ENCODE results near the gene EMCN.

Gene EMCN

DNA sequence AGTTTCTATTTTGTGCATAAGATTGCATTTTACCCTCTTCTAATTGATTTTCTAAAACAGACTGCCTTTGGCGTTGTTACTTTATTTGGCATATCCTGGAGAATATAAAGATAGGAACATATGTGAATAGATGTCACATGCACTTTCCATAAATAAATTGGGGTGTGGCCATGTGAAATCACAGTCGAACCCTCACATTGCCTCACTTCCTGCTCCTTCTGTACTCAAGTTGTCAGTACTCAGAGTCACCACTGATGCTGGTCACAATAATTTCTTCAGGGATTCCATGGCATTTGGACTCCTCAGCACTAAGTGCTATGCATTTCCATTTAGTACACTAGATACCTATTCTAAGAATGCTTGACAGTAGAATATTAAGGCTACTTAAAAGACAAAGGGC is 1.4 kb upstream of the EMCN start:
- CTCF ChIA-PET = no interaction called here
- TF ChIP-seq FOXM1 (IDR thresholded peaks at IDR 0.05; ENCODE audit: borderline replicate concordance) (no peak), ARNT (IDR thresholded peaks at IDR 0.05) (no peak), SP1 (IDR thresholded peaks at IDR 0.05) (no peak), NFRKB (IDR thresholded peaks at IDR 0.05) (no peak), ELF4 (IDR thresholded peaks at IDR 0.05) (no peak)
- POLR2A ChIA-PET = no interaction called here
- DNase-seq (ENCODE audit: extremely low spot score) = no peak

DNA sequence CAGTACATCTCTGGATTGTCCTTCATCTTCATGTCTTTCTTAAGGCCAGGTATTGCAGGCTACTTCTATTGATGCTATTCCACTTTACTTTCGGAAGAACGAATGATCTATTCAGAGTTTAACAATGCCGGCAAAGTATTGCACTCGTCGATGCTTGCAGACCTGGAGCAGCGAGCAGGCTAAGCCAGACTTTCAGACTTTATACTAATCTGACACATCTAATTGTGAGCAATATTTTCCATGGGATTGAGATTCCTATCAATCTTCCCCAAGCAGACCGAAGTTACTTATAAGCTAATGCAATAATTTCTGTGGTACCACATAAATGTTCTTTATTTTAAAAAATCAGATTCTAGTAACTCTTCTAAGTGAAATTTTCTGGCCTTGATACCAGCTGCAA is 1.6 kb downstream of the EMCN start:
- ChIA-PET CTCF (no interaction called here), POLR2A (no interaction called here)
- no peak for DNase-seq (ENCODE audit: extremely low spot score)
- TF ChIP-seq BHLHE40 (IDR thresholded peaks at IDR 0.05; ENCODE audit: borderline replicate concordance) = no peak
- TF ChIP-seq FOXA1 (IDR thresholded peaks at IDR 0.05) = no peak
- TF ChIP-seq HDGF (IDR thresholded peaks at IDR 0.05; ENCODE audit: borderline replicate concordance) = no peak
- TF ChIP-seq ELF4 (IDR thresholded peaks at IDR 0.05) = no peak
- TF ChIP-seq ZNF384 (IDR thresholded peaks at IDR 0.05) = no peak
- TF ChIP-seq TARDBP (IDR thresholded peaks at IDR 0.05) = no peak
- TF ChIP-seq CTBP1 (IDR thresholded peaks at IDR 0.05; ENCODE audit: borderline replicate concordance) = no peak
- no peak for TF ChIP-seq L3MBTL2 (conservative IDR thresholded peaks at IDR 0.05)
- TF ChIP-seq LEF1 (IDR thresholded peaks at IDR 0.05; ENCODE audit: borderline replicate concordance) = no peak
- TF ChIP-seq FOXK2 (IDR thresholded peaks at IDR 0.05) = no peak
- no peak for TF ChIP-seq NFRKB (IDR thresholded peaks at IDR 0.05)
- TF ChIP-seq FOXM1 (IDR thresholded peaks at IDR 0.05; ENCODE audit: borderline replicate concordance) = no peak
- TF ChIP-seq ARNT (IDR thresholded peaks at IDR 0.05) = no peak
- TF ChIP-seq SUZ12 (IDR thresholded peaks at IDR 0.05) = no peak
- TF ChIP-seq SP1 (IDR thresholded peaks at IDR 0.05) = no peak
- TF ChIP-seq, protein P1, sequence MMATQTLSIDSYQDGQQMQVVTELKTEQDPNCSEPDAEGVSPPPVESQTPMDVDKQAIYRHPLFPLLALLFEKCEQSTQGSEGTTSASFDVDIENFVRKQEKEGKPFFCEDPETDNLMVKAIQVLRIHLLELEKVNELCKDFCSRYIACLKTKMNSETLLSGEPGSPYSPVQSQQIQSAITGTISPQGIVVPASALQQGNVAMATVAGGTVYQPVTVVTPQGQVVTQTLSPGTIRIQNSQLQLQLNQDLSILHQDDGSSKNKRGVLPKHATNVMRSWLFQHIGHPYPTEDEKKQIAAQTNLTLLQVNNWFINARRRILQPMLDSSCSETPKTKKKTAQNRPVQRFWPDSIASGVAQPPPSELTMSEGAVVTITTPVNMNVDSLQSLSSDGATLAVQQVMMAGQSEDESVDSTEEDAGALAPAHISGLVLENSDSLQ (IDR thresholded peaks at IDR 0.05) = no peak

DNA sequence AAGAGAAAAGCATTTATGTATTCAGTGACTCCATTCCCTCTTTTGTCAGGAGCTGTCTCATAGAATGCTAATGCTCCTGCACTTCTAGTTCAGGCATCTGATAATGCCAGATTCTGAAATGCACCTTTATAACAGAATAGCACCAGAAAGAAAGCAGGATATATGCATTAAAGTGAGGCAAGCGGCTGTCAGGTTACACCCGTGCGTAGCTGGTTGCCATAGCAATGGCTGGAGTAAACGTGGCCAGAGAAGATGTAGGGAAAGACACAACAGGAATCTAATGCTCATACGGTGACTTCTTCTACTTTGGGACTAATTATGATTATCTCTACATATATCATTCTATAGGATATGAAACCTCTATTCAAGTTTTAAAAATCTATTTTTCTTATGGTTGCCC is 5.9 kb downstream of the EMCN start:
- TF ChIP-seq L3MBTL2 (conservative IDR thresholded peaks at IDR 0.05) (no peak), HDGF (IDR thresholded peaks at IDR 0.05; ENCODE audit: borderline replicate concordance) (no peak), FOXM1 (IDR thresholded peaks at IDR 0.05; ENCODE audit: borderline replicate concordance) (no peak), LEF1 (IDR thresholded peaks at IDR 0.05; ENCODE audit: borderline replicate concordance) (no peak), FOXA1 (IDR thresholded peaks at IDR 0.05) (no peak), CTBP1 (IDR thresholded peaks at IDR 0.05; ENCODE audit: borderline replicate concordance) (no peak)
- POLR2A ChIA-PET = no interaction called here

DNA sequence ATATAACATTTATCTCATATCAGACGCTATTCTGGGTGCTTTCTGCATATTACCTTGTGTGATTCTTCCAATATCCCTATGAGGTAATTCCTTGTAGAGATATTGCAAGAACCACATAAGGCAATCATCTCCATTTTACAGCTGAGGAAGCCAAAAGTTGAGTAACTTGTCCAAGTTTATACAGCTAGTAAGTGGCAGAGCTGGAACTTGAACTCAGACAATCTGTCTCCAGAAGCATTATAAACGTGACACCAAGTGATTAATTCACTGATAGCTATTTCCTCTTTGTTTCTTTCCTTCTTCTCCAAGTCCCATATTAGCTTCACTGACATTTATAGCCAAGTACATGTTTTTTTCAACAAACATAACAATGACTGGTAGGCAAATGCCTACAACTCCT is 7.3 kb downstream of the EMCN start:
- TF ChIP-seq CTBP1 (IDR thresholded peaks at IDR 0.05; ENCODE audit: borderline replicate concordance) = no peak
- TF ChIP-seq, protein P1 (IDR thresholded peaks at IDR 0.05) = no peak
- no peak for TF ChIP-seq FOXK2 (IDR thresholded peaks at IDR 0.05)
- TF ChIP-seq L3MBTL2 (conservative IDR thresholded peaks at IDR 0.05) = no peak
- TF ChIP-seq ELF4 (IDR thresholded peaks at IDR 0.05) = no peak
- TF ChIP-seq ARNT (IDR thresholded peaks at IDR 0.05) = no peak
- TF ChIP-seq TARDBP (IDR thresholded peaks at IDR 0.05) = no peak
- no peak for TF ChIP-seq FOXM1 (IDR thresholded peaks at IDR 0.05; ENCODE audit: borderline replicate concordance)
- no peak for TF ChIP-seq FOXA1 (IDR thresholded peaks at IDR 0.05)
- TF ChIP-seq HDGF (IDR thresholded peaks at IDR 0.05; ENCODE audit: borderline replicate concordance) = no peak
- TF ChIP-seq NFRKB (IDR thresholded peaks at IDR 0.05) = no peak
- TF ChIP-seq ZNF384 (IDR thresholded peaks at IDR 0.05) = no peak
- TF ChIP-seq BHLHE40 (IDR thresholded peaks at IDR 0.05; ENCODE audit: borderline replicate concordance) = no peak
- no peak for TF ChIP-seq SUZ12 (IDR thresholded peaks at IDR 0.05)
- no peak for TF ChIP-seq SP1 (IDR thresholded peaks at IDR 0.05)
- no peak for TF ChIP-seq LEF1 (IDR thresholded peaks at IDR 0.05; ENCODE audit: borderline replicate concordance)
- DNase-seq (ENCODE audit: extremely low spot score) = no peak
- ChIA-PET CTCF (interaction anchor here (0.6 kb wide), 1 partner anchor 37 kb away, joined by 3 read pairs; no protein-coding TSS in a partner anchor), POLR2A (no interaction called here)

More for the DNA sequence above, 5.9 kb downstream of the EMCN start:
- DNase-seq (ENCODE audit: extremely low spot score) = no peak
- CTCF ChIA-PET = no interaction called here

DNA sequence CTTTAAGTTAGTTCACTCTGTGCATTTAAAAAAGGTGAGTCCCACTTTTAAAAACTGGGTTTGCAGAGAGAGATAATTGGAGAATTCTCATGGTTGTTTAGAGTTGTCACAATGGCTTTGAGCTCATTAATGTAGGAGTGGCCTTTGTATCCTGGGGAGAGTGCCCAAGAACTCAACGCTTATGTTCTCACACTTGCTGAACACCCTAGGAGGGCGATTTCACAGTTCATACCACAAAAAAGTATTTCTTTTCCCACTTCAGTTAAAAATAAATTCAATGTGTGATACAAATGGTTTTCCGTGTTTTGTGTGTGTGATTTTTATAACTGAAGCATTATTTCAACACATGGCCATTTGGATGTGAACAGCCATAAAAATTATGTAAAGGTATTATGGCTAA is 8.4 kb downstream of the EMCN start:
- CTCF ChIA-PET = no interaction called here
- POLR2A ChIA-PET = no interaction called here
- TF ChIP-seq ELF4 (IDR thresholded peaks at IDR 0.05) (no peak), SUZ12 (IDR thresholded peaks at IDR 0.05) (no peak), BHLHE40 (IDR thresholded peaks at IDR 0.05; ENCODE audit: borderline replicate concordance) (no peak), SP1 (IDR thresholded peaks at IDR 0.05) (no peak), FOXM1 (IDR thresholded peaks at IDR 0.05; ENCODE audit: borderline replicate concordance) (no peak), LEF1 (IDR thresholded peaks at IDR 0.05; ENCODE audit: borderline replicate concordance) (no peak), L3MBTL2 (conservative IDR thresholded peaks at IDR 0.05) (no peak), ZNF384 (IDR thresholded peaks at IDR 0.05) (no peak)
- TF ChIP-seq, protein P1 (IDR thresholded peaks at IDR 0.05) = no peak
- DNase-seq (ENCODE audit: extremely low spot score) = no peak

DNA sequence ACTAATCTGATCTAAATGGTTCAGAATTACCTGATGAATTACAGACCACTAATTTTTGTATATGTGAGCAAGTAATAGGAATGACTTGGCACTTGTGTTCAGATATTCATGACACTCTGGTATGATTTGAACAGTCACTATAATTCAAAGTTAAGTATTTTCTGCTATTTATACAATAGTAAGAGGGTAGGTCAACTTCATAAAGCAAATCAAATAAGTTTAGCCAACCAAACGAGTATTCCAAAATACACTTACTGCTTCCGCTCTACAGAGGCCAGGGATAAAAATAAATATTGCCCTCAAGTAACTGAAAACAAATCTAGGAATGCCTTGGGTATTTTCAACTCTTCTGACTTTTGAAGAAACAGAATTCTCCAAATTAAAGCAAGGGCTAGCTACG is 9.1 kb downstream of the EMCN start:
- ChIA-PET CTCF (no interaction called here), POLR2A (no interaction called here)
- TF ChIP-seq CTBP1 (IDR thresholded peaks at IDR 0.05; ENCODE audit: borderline replicate concordance) (no peak), SP1 (IDR thresholded peaks at IDR 0.05) (no peak), HDGF (IDR thresholded peaks at IDR 0.05; ENCODE audit: borderline replicate concordance) (no peak), FOXK2 (IDR thresholded peaks at IDR 0.05) (no peak), ELF4 (IDR thresholded peaks at IDR 0.05) (no peak), SUZ12 (IDR thresholded peaks at IDR 0.05) (no peak), FOXM1 (IDR thresholded peaks at IDR 0.05; ENCODE audit: borderline replicate concordance) (no peak)
- TF ChIP-seq, protein P1 (IDR thresholded peaks at IDR 0.05) = no peak
- no peak for DNase-seq (ENCODE audit: extremely low spot score)

Data from HEK293T (cell line).